HG03066 (cell line): ENCODE data around the gene COL5A1.
"Not testable (repeated sequence)": the region's sequence is repeated elsewhere in the genome, so short reads cannot be mapped to it uniquely, and the experiment has no call there.

Experiments
- ATAC-seq: cut with Tn5 transposase; IDR thresholded peaks from one replicate; pipeline ENCODE4 v1.9.1; 2021; ENCODE audit warnings: low read depth; ENCODE audit not compliant: unreplicated experiment

COL5A1 gene

DNA sequence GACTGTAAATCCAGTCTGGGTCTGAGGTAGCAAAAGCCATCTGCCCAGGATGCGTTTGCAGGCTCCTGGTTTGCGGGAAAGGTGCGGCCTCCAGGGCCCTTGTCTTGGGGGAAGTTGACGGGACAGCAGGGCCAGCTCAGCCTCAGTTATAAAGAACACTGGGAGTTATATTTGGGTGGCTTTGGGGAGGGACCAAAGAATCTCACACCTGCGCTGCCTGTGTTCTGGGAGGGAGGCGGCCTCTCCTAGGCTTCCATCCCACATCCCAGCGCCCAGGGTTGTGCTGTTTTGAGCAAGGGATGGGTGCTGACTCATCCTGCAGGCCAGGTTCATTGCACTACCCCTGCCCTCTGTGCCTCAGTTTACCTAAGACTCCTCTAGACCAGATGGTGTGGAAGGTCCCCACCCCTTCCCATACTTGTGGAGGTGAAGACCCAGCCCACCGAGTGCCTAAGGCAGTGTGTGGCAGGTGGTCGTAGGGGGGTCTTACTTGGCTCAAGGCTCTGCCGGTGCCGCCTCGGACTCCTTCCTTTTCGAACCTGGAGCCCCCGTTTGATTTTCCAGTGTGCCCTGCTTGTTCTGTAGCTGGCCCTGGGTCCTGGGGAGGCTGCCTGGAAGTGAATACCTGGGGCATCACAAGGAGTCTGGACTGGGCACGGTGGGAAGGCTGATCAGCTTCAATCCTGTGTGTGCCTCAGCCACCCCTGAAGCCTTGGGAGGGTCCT is 199.7 kb downstream of the COL5A1 start:
- no peak for ATAC-seq

DNA sequence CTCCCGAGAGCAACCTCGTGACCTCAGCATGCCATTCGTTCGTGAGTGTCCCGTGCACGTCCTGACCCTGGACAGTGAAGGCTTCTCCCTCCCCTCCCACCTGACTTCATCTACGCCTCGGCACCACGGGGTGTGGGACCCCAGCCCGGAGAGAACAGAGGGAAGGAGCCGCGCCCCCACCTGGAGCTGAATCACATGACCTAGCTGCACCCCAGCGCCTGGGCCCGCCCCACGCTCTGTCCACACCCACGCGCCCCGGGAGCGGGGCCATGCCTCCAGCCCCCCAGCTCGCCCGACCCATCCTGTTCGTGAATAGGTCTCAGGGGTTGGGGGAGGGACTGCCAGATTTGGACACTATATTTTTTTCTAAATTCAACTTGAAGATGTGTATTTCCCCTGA is 200.7 kb downstream of the COL5A1 start:
- ATAC-seq = no peak

DNA sequence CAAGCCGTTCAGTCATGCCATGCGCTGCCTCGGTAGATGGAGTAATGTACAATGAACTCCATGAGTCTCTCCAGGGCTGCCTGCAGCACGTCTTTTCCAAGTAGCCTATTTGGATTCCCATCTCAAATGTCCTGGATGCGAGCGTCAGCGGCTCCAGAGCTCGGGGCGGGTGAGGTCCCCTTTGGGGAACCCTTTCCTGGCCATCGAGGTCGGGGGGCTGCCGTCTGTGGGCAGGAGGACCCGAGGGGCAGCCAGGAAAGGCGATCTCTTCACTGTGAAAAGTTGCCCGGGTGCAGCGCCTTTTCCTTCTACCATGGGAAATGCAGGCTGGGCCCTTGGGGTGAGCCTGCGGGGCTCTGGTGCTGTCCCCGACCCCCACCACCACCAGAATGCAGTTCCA is 202.1 kb downstream of the COL5A1 start:
- no peak for ATAC-seq

DNA sequence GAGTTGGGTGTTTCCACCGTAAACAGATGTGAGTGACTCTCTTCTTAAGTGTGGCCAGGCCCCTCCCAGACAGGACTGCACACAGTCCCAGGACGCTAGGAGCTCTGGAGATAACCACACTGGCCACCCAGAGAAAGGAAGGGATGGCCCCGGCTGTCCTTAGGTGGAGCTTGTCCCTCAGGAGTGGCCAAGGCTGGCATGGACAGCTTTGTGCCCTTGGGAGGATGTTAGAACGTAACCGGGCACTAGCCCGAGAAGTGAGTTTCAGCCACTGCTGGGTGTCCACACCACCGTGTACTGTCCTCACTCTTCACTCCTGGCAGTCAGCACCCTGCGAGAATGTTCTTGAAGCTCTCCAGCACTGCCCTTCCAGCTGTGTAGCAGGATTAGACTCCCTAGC is 203.2 kb downstream of the COL5A1 start:
- ATAC-seq = no peak

DNA sequence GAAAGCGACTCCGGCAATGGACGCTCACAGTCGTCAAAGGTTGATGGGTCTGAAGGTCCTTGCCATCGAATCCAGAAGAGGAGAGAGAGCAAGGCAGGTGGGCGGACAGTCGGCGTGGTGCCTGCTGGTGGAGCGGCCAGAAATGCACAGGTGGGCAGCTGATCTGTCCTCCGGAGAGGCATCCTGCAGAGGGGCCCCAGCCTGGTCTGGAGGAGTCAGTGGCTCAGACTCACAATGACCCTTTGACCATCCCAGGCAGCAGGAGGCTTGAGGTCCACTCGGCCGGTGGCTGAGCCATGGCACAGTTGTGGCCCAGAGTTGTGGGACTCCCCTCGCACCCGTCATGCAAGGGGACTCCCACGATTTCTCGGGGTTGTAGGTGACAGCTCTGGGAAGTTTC is 204.6 kb downstream of the COL5A1 start:
- no peak for ATAC-seq

DNA sequence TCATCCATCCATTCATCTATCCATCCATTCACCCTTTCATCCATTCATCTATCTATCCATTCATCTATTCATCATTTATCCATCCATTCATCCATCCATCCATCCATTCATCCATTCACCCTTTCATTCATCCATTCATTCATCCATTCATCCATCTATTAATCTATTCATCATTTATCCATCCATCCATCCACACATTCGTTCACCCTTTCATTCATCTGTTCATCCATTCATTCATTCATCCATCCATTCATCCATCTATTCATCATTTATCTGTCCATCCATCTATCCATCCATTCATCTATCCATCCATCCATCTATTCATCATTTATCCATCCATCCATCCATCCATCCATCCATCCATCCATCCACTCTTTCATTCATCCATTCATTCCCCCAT is 205.1 kb downstream of the COL5A1 start:
- no peak for ATAC-seq

DNA sequence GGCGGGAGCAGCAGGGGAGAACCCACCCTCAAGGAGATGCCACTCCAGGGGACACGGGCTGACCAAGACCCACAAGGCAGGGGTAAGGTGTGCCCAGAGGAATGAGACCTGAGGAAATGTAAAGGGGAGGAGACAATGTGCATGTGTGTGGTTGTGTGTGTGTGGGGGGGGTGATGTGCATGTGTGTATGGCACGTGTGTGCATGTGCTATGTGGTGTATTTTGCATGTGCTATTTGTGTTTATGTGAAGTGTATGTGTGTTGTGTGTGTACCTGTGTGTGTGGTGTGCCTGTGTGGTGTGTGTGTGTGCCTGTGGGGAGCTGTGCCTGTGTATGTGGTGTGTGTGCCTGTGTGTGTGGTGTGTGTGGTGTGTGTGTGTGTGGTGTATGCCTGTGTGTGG is 205.5 kb downstream of the COL5A1 start:
- ATAC-seq = no peak

DNA sequence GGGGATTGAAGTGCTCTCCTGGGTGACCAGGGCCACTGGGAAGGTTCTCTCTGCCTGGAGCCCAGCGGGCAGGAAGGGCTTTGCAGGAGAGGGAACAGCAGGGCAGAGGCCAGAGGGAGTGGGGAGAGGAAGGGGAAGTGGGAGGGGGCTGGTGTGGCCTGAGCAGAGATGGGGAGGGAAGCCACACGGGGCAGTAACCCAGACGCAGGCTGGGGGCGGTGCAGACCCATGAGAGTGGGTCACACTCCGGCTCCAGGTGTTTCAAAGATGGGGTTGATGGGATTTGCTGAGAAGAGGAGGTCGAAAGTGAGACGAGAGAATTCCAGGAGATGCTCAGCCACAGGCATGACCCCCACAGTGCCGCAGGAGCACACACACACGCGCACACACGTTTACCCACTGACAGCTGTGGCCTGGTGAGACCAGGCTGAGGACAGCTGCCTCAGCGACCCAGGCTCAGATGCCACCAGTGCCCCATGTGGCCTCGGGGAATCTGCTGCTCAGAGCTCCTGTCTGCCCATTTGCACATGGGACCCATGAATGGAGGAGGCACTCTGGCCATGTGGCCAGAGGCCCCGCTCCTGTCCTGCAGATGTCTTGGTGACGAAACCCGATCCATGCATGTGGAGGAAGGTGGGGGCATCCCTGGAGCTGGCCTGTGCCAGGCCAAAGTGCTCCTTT is 206.3 kb downstream of the COL5A1 start:
- ATAC-seq = no peak

DNA sequence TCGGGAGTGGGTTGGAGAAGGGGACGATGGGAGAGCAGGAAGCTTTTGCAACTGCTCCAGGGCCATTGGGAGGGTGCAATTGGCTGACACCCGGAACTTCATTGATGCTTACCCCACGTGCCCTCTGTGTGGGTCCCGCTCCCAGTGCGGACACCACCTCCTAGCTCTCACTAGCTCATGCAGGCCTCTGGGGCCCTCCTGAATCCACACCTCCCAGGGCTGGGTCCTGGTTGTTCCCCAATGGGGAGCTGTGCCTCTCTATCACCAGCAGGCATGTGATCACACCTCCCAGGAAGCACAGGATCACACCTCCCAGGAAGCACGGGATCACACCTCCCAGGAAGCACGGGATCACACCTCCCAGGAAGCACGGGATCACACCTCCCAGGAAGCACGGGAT is 206.9 kb downstream of the COL5A1 start:
- no peak for ATAC-seq

DNA sequence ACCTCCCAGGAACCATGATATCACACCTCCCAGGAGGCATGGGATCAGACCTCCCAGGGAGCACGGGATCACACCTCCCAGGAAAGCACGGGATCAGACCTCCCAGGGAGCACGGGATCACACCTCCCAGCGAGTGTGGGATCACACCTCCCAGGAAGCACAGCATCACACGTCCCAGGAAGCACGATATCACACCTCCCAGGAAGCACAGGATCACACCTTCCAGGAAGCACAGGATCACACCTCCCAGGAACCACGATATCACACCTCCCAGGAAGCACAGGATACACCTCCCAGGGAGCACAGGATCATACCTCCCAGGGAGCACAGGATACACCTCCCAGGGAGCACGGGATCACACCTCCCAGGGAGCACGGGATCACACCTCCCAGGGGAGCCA is 209.0 kb downstream of the COL5A1 start:
- no peak for ATAC-seq

DNA sequence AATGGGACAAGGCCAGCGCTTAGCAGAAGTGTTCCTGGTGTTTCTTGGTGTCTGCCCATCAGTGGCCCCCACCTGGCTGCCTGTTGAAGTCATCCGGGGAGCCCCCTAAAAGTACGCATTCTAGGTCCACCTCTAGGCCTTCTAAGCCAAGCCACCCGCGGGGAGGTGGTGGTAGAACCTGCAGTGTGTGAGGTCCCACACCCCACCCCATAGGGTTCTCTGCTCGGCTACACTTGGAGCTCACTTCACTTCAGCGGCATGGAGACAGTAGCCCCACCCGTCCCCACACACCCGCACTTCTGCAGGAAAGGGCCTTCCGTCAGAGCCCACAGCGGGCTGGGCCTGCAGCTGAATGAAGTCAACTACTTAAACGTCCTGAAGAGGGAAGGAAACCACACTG is 209.4 kb downstream of the COL5A1 start:
- ATAC-seq = no peak

DNA sequence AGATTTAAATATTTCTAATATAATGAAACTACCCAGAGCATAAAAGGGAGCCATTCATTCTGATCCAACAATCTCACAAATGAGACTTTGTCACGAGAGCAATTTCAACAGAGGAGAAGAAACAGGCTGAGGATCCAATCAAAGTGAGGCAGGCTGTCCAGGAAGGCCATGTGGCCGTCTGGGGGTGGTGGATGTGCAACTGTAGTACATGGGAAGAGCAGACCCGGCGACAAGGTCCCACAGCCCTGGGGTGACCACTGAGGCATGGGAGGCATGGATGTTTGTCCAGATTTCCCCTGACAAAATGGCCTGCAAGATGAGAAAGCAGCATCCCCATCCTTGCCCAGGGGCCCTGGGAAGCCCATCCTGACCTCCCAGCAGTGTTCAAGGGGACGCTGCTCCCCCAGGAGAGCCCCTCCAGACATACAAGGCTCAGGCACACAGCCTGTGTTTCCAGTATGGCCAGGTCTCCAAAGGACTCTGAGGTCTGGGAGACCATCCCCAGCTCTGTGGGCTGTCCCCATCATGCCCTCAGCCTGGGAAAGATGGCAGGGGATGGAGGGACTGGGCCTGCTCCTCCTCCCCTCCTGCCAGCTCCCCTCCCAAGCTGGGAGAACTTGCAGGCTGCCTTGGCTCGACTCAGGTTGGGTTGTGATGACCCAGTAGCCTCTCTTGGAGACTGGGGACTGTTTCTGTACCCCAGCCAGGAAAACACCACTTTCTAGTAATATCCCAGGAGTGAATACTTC is 211.5 kb downstream of the COL5A1 start:
- ATAC-seq = no peak

DNA sequence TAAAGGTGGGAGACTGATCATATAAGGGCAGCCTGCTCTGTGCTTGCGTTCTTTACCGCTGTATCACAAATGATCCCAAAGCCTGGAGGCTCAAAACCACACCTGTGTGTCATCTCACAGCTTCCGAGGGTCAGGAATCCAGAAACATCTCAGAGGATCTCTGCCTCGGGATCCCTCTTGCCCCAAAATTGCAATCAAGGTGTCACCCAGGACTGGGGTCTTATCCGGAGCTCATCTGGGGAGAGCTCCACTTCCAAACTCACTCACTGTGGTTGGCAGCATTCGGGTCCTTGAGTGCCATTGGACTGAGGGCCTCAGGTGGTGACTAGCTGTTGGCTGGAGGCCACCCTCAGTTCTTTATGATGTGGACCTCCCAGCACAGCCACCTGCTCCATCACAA is 212.3 kb downstream of the COL5A1 start:
- ATAC-seq = no peak

DNA sequence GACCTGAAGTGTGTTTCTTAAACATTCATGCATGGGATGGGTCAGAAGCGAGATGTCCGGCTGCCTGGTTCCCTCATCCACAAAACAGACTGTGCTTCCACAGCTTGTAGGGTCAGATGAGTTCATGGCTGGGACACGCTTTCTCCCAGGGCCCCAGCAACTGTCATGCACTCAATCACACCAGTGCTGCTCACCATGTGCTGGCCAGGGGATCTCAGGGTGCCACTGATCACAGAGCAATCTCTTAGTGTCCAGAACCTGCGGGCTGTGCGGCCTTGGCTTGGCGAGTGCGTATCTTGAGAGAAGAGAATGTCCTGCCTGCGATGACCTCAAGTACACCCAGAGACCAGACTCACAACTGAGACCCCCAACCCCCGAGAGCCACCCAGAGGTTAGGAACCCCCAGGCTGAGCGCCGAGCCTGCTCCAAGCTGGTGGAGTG is 213.0 kb downstream of the COL5A1 start:
- ATAC-seq = no peak

DNA sequence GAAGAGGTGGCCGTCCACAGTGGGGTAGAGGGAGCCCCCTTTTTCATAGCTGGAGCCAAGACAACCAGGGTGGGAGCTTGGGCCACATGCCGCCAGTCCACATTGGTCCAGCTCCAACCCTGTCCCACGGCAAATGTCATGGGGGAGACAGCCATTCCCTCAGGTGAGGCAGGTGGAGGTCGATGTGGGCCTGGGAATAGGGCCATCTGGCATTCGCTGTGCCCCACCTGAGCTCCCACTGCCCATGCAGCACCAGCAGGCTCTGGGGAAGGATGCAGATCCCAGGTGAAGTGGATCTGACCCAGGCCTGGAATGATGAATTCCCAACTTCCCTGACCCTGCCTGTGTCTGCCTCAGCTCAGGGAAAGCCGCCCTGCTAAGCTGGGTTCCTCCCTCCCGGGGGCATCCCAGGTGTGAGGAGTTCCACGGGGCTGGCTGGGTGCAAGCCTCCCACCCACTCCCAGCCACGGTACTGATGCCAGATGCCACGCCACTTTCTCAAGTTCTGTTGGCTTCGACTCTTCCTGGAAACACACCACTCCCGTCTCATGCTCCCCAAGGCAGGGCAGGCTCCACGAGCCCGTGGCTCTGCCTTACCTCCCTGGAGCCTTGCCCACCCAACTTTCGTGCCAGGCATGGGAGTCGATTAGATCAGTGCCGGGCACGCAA is 213.8 kb downstream of the COL5A1 start:
- no peak for ATAC-seq

DNA sequence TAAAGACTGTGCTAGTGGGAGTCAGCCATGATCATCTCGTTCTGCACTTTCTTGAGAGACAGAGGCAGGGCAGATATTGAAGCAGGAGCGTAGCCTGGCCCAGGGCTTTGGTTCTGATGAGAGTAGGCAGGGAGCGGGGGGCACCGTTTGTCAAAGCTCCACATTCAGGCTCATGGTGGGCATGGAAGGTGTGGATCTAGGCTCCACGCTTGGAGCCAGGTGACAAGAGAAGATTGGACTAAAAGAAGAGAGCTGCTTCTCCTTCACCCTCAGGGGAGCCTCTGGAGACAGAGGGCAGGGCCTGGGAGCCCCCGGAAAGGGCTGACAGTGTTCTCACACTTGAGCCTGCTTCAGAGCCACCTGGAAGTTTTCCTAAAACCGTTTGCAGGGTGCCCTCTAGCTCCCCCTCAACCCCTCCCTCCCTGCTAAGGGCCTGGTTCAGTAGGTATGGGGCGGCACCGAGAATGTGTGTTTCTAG is 214.3 kb downstream of the COL5A1 start:
- no peak for ATAC-seq

DNA sequence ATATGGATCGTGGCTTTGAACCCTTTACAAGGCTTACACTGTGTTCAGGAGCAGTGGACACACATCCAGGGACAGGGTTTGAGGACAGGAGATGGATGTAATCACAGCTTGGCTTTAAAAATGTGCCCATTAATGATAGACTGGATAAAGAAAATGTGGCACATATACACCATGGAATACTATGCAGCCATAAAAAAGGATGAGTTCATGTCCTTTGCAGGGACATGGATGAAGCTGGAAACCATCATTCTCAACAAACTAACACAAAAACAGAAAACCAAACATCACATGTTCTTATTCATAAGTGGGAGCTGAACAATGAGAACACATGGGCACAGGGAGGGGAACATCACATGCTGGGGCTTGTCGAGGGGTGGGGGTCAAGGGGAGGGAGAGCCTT is 215.8 kb downstream of the COL5A1 start:
- ATAC-seq = not testable (repeated sequence)

DNA sequence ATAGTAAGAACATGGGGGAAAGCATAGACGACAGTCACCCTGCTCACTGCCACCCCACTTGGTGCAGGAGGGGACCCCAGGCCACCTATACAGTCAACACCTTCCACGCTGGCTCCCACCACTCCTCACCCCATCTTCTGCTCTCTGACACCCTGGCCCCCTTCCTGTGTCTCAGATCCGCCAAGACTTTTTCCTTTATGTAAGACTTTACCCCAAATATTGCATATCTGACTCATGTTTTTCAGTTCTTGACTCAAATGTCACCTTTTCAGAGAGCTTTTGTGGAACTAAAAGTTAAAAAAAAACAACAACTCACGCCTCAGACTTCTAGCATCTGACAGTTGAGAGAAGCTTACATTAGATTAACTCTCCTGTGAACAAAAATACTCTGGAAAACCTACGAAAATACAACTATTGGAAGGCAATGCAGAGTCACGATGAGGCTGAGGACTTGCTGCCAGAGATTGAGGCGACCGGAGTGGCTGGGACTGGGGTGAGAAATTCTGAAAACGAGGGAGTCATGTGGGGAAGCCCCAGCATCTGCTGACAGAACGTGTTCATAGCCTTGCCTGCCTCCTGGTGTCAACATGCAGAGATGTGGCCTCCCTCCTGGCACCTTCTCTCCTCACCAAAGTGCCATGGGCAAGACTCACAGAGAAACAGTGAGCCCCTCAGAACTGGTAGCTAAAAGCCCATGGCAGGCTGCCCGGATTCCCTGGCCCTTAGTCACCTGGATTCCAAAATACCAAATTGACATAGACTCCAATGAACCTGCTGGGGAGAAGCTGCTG is 216.6 kb downstream of the COL5A1 start:
- peak; percentile 75 for ATAC-seq

DNA sequence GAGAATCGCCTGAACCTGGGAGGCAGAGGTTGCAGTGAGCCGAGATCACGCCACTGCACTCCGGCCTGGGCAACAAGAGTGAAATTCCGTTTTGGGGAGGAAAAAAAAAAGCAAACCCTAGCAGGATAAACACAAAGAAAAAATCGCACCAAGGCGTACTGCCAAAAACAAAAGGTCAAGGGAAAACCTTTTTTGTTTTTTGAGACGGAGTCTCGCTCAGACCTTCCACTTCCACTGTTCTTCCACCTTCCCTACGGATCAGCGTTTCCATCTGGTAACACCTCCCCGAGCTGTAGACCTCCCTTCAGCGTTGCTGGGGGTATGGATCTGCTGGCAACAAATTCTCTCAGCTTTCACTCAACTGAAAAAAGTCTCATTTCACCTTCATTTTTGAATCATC is 218.9 kb downstream of the COL5A1 start:
- ATAC-seq = no peak
